Measurements from ENCODE around the gene GPR171.

DNA sequence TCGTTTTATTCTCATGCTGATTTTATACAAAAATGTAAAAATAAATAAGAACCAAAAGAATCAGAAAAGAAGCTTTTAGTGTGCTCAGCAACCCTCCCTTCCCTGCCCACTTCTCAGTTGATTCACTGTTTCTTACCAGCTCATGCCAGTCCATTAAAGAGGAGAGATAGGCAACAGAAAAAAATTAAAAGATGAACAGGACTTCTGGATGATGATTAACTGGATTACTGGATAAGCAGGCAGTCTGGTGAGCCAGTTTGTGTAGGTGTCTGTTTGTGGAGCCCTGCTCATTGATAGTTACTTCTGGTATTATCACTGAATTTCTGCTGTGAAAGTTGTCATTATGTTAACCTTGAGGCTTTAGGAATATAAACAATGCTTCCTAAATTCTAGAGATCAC lies 15.1 kb upstream of the GPR171 start:
- TF ChIP-seq FOXM1 (IDR thresholded peaks at IDR 0.05; ENCODE audit: borderline replicate concordance): no peak
- TF ChIP-seq SP1 (IDR thresholded peaks at IDR 0.05): no peak
- TF ChIP-seq ZNF384 (IDR thresholded peaks at IDR 0.05): no peak

All from HEK293T (cell line).